Daoy (cell line): ENCODE results near the gene CFAP221. TPM values are rescaled to one million over a fixed set of nuclear protein-coding genes. Genes with fewer than 3 reads are reported as not detected.
A peak's percentile ranks its signal among the peaks of the same experiment; 100 is the strongest.

Experiments used
- DNase-seq: peaks from one replicate; pipeline ENCODE4 v3.0.0-alpha.2; 2015; ENCODE audit warnings: low read depth
- total RNA-seq: library from RNA; depleted of rRNA; stranded (reverse); fragments of >200 nt; shearing (Covaris generic); gene quantifications from 2 replicates; pipeline ENCODE4 v1.2.3, GENCODE V29; 2014

CFAP221 gene
- total RNA-seq, 1 experiment from 2014 or later, result 0.29 TPM

- DNase-seq, result no peak
Measured at GRCh38 chr2:119680457-119681202, 136.4 kb downstream of the CFAP221 start.

DNA sequence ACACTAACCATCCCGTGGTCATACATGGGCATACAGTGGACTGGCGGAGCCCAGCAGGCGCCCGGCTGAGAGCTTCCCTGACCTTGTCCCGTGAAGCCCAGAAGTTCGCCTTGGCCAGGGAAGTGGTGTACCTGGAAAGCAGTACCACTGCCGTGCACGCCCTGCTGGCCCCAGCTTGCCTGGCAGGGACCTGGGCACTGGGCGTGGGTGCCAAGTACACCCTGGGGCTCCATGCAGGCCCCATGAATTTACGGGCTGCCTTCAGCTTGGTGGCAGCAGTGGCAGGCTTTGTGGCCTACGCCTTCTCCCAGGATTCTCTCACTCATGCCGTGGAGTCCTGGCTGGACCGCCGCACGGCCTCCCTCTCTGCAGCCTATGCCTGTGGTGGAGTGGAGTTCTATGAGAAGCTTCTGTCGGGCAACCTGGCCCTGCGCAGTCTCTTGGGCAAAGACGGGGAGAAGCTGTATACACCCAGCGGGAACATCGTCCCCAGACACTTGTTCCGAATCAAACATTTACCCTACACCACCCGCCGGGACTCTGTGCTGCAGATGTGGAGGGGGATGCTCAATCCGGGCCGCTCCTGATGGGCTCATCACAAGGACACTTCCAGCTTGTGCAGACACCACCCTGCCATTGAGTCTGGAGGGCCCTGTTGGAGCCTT, 137.1 kb downstream of the CFAP221 start:
- DNase-seq, result no peak

DNA sequence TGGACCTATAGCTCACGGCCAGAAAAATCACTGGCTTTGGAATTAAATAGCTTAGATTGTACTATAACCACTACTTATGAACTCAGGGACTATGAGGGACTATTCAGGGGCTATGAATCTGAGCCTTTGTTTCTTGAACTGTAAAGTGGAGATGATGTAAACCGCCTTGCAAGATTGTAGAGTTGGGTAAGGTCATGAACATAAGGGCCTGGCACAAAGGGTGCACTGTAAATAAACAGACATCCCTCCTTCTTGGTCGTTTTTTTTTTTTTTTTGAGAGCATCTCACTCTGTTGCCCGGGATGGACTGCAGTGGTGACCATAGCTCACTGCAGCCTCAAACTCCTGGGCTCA, 137.6 kb downstream of the CFAP221 start:
- DNase-seq, result no peak

DNA sequence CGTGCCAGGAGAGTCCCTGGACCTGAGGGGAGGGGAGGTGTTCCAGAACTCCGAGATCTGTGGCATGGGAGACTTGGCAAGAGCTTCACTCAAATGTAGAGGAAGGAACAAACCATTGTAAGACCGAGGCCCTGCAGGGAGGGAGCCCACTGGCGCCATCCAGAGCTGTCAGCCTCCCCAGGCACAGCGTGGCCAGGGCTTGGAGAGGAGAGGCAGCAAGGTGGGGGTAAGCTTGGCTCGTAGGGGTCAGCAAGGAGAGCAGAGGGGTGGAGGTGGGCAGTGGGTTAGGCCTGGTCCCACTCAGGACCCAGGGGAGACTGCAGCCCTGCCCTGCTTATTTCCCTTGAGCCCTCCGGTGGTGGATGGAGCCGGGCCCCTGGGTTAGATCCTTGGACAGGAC, 138.3 kb downstream of the CFAP221 start:
- DNase-seq, result no peak

- no peak for DNase-seq
Measured at GRCh38 chr2:119683074-119683712, 138.9 kb downstream of the CFAP221 start.

DNA sequence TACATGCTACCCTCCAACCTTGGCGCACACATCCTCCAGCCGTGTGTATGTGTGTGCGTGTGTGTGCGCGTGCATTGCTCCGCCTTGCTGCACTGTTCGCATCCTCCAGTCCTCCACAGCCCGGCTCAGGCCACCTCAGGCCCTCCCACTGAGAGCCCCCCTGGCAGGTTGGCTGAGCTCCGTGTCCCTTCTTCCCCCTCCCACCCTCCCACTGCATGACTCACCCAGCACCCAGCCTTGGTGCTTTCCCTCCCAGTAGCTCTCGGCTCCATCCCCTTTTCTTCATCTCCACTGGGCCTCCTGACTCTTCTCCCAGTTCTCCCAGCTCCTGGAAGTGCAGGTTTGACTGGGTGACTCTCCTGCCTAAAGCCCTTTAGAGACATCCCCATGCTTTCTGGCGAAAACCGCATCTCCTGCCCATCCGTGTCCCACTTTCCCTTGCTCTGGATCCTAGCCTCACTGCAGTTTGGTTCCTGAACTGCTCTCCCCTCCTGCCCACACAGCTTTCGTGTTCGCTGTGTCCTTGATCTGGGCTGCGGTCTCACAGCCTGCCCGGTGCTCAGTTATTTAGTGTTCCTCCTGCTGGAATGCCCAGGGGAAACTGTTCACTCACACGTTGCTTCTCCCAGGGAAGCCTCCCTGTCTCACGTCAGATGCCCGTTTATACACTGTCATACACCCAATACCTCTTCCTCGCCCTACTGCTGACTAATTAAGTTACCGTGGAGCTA, 139.6 kb downstream of the CFAP221 start:
- DNase-seq, result peak; percentile 74

GRCh38 chr2:119684518-119684917, 140.3 kb downstream of the CFAP221 start:
- DNase-seq, result no peak

GRCh38 chr2:119688616-119689015, 144.4 kb downstream of the CFAP221 start:
- no peak for DNase-seq

DNA sequence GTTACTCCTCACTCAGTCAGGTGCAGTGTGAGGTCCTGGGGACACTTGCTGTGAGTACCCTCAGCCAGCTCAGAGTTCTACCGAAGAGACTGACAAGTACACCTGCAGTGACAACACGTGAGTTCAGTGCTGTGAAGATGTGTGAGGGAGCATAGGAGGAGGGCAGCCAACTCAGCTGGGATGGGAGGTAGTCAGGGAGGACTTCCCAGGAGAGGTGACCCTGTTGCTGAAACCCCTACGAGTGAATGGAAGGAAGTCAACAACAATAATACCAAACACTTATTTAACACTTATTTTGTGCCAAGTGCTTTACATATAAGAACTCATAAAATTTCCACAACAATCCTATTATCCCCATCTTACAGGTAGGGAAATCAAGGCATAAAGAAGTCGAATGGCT, 145.0 kb downstream of the CFAP221 start:
- no peak for DNase-seq

DNA sequence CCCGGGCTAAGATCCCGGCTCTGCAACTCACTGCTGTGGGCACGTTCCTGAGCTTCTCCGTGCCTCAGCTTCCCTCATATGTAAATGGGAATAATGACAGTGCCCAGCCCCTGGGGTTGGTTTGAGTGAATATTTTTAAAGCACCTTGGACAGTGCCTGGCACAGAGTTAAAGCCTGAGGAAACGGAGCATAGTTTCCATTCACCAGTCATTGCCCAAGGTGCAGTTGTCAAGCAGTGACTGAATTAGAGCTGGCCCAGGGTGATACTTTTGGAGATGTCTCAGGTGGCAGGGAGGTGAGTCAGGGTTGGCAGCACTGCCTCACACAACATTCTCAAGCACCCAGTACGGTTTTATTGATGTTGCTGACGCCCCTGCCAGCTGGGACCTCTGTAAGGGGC, 146.9 kb downstream of the CFAP221 start:
- no peak for DNase-seq

DNA sequence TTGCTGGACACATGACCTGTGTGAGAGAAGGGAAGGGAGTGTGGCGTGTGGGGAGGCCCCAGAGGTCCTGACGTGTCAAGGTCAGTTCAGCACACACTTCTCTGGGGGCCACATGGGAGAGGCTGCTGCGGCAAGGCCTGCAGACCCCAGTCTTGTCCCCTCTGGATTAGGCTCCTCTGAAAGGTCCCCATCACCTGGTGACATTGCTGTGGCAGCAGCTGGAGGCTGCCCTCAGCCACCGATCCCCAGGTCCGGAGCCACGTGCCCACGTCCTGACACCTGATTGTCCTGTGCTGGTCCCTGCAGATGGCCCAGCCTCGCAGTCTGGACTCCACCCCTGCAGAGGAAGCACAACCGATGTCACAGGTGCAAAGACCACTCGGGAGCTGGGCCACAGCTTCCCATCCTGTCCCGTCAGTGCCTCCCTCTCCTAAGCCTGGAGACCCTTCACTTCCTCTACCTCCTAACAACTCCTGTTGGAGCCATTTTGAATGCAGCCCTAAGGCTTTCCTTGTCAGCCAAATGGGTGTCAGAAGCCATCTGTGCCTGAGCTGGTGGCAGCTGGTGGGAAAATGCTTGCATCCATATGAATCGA, 147.5 kb downstream of the CFAP221 start:
- DNase-seq, result no peak

GRCh38 chr2:119692310-119692709, 148.1 kb downstream of the CFAP221 start:
- DNase-seq, result no peak

DNA sequence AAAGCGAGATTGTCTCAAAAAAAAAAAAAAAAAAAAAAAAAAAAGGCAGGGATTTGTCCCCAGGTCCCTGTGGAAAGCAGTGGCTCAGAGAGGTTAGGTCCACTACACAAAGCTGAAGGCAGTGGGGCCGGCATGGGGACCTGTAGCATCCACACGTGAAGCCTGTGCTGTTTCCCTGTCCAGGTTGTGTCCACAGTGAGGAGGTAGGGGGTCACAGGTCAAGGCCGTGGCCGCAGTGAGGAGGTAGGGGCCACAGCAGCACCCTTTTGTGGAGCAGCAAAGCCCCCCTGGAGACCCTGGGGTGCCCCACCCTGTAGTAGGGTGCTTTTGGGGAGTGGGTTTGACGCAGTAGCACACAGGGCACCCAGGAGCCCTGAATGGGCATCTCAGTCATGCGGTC, 148.7 kb downstream of the CFAP221 start:
- no peak for DNase-seq

DNA sequence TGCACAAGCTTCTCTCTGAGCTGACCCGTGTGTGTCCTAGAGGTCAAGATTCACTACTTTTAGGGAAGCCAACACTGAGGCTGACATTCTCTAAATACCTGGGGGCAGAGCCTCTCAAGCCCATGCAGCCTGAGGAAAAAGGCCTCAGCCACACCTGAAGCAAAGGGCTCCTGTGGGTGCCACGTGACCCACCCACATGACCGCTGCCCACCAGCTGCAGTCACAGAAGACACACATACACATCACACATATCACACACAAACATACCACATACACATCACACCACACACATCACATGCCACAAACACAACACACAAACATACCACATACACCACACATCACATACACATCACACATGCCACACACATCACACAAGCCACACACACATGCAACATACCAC, 149.3 kb downstream of the CFAP221 start:
- DNase-seq, result no peak

DNA sequence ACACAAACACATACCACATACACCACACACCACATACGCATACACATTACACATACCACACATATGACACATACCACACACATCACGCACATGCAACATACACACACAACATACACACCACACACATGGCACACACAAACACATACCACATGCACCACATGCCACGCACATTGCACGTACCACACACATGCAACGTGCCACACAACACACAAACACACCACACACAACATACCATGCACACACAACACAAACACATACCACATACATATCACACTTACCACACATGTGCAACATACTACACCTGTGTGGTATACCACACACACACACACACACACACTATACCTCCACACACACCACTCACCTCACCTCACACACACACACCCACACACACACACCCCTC, 149.7 kb downstream of the CFAP221 start:
- DNase-seq, result no peak

DNA sequence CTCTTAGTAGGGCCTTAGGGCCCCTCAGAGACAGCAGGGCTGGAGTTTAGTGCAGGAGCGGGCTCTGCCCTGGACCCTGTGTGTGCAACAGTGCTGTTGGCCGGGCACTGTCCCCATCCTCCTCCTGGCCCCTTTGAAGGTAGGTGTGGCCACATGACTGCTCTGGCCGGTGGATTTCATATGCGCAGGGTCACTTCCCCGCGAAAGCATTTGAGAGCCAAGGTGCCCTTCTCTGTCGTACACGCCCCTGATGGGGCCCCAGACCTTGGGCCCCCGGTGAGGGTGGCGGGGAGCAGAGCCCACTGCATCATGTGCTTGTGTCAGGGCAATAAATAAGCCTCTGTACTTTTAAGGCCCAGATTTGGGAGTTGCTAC, 150.2 kb downstream of the CFAP221 start:
- DNase-seq, result no peak

DNA sequence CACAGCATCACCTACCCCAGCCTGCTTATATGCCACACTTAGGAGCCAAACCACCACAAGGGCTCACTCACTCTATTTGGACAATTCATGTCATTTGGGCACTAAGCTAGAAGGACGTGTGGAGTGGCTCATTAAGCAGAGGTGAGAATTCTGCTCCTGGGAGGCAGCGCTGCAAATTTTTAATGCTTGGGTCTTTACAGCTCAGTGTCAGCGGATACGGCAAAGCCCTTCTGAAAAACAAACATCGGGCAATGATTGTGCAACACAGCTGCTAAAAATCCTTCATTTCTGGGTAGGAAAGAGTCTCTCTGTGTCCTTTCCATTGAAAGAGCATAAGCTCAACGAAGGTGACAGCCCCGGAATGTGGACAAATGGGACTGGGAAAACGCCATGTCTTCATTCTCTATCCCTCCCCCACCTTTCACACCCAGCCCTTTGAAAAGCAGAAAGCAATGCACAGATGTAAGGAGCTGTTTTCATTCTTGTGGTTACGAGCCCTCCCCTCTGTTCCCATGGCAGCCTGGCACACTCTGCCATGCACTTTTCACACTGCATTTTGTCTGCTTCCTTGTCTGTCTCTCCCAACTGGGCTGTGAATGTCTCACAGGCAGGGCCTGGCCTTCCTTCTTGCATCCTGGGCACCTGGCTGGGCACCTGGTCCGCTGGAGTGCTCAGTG, 150.7 kb downstream of the CFAP221 start:
- DNase-seq, result peak; percentile 77

GRCh38 chr2:119696005-119696404, 151.8 kb downstream of the CFAP221 start:
- no peak for DNase-seq

DNA sequence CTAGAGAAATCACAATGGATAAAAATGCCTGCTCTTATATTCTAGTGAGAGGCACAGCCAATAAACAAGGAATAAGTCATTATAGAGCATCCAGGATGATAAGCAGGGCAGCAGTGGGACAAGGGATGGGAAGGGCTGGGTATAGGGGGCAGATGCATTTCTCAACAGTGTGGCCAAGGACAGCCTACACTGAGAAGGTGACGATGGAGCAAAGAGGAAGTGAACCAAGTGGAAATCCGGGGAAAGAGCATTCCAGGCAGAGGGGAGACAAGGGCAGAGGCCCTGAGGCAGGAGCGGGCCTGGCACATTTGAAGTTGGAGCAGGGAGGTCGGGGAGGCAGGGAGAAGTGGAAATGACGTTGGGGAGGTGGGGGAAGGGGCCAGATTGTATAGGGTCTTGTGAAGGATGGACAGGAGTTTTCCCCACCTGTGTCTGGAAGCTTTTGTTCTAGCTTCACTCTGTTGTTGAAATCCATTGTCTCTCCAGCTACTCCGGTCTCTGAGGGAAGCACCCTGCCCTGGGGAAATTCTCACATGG, 152.3 kb downstream of the CFAP221 start:
- DNase-seq, result no peak

DNA sequence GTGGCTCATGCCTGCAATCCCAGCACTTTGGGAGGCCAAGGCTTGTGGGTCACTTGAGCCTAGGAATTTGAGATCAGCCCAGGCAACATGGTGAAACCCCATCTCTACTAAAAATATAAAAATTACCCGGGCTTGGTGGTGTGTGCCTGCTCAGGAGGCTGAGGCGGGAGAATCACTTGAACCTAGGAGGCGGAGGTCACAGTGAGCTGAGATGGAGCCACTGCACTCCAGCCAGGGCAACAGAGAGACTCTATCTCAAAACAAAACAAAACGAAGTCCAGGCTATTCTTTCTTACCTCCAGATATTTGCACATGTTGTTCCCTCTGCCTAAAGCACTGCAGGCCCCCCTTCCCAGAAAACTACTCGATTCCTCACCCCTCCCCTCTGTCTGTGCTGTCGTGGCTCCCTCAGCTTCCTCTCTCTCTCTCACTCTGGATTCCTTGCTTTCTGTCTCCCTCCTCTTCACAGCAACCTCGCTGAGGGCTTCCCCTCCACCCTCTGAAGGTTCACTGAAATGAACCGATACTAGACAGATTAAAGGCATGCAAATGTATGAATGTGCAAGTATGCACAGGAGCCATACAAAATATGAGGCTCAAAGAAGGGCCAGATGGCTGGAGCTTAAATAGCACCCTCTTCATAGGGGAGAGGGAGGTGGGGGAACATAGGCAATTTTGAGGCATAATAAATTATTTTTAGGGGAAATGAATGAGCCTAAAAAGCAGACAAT, 153.2 kb downstream of the CFAP221 start:
- DNase-seq, result no peak

DNA sequence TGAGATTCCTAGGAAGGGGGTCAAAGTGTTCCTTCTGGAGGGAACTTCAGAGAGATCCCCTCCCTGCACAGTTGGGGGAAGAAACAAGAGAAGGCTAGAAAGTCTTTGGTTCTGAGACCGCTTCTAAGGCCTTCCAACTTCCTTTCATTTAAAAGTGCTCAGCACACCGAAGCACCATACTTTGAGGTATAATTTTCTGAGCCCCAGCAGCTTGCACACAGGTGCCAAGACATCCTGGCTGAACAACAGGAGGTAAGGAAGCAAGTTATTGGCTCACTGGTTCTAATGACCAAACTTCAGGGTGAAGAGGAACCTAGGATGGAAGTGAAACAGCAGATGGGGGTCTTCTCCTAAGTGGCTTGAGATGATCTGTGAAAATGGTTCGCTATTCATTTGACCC, 154.0 kb downstream of the CFAP221 start:
- no peak for DNase-seq
